H9 (cell line): ENCODE results near the gene CSF2. TPM values are rescaled to one million over a fixed set of nuclear protein-coding genes. Genes with fewer than 3 reads are reported as not detected.

ENCODE experiments used
- DNase-seq: peaks from one replicate; pipeline ENCODE4 v3.0.0-alpha.2; 2017
- H2AFZ ChIP-seq: one replicate; pipeline ENCODE4 v1.6.1; 2013; ENCODE audit warnings: mild to moderate bottlenecking, low read length, control low read depth, moderate library complexity
- H2AK5ac ChIP-seq: 2 replicates; pipeline ENCODE4 v1.6.1; 2013; ENCODE audit warnings: low read length, control low read depth, mixed read lengths; ENCODE audit not compliant: insufficient read length
- H2BK120ac ChIP-seq: one replicate; pipeline ENCODE4 v1.6.1; 2013; ENCODE audit warnings: low read depth, mild to moderate bottlenecking, low read length, control low read depth, inconsistent platforms; ENCODE audit not compliant: poor library complexity, severe bottlenecking
- H2BK12ac ChIP-seq: 2 replicates; pipeline ENCODE4 v1.6.1; 2013; ENCODE audit warnings: low read length, control low read depth, mixed read lengths, low read depth; ENCODE audit not compliant: insufficient read length
- H2BK15ac ChIP-seq: 2 replicates; pipeline ENCODE4 v1.6.1; 2013; ENCODE audit warnings: low read depth, low read length, control low read depth
- H2BK20ac ChIP-seq: one replicate; pipeline ENCODE4 v1.6.1; 2013; ENCODE audit warnings: low read depth, mild to moderate bottlenecking, low read length, control low read depth, inconsistent platforms; ENCODE audit not compliant: poor library complexity, severe bottlenecking
- H2BK5ac ChIP-seq: 2 replicates; pipeline ENCODE4 v1.6.1; 2013; ENCODE audit warnings: low read length, control low read depth, mixed read lengths; ENCODE audit not compliant: insufficient read length
- H3K14ac ChIP-seq: 2 replicates; pipeline ENCODE4 v1.6.1; 2013; ENCODE audit warnings: low read length, control low read depth; ENCODE audit not compliant: insufficient read depth
- H3K18ac ChIP-seq: 2 replicates; pipeline ENCODE4 v1.6.1; 2013; ENCODE audit warnings: low read depth, mild to moderate bottlenecking, mixed read lengths, low read length, control low read depth; ENCODE audit not compliant: insufficient read length
- H3K23ac ChIP-seq: 2 replicates; pipeline ENCODE4 v1.6.1; 2013; ENCODE audit warnings: low read length, control low read depth, mixed read lengths, low read depth; ENCODE audit not compliant: insufficient read length
- H3K23me2 ChIP-seq: 2 replicates; pipeline ENCODE4 v1.6.1; 2013; ENCODE audit warnings: low read depth, mild to moderate bottlenecking, mixed read lengths, low read length, control low read depth; ENCODE audit not compliant: insufficient read length, poor library complexity, severe bottlenecking
- H3K27ac ChIP-seq: 2 replicates; pipeline ENCODE4 v1.5.1; 2013; ENCODE audit warnings: low read length, control low read depth, mixed read lengths, low read depth; ENCODE audit not compliant: insufficient read length
- H3K27me3 ChIP-seq: 2 replicates; pipeline ENCODE4 v1.6.1; 2013; ENCODE audit warnings: low read length, control low read depth, inconsistent platforms; ENCODE audit not compliant: insufficient read depth
- H3K4ac ChIP-seq: 2 replicates; pipeline ENCODE4 v1.6.1; 2013; ENCODE audit warnings: low read depth, mild to moderate bottlenecking, control low read depth, inconsistent platforms, low read length, moderate library complexity
- H3K4me1 ChIP-seq: 2 replicates; pipeline ENCODE4 v1.6.1; 2013; ENCODE audit warnings: low read length, control low read depth, inconsistent platforms; ENCODE audit not compliant: insufficient read depth
- H3K4me2 ChIP-seq: 2 replicates; pipeline ENCODE4 v1.6.1; 2013; ENCODE audit warnings: low read length, control low read depth, mixed read lengths; ENCODE audit not compliant: insufficient read length, insufficient read depth
- H3K56ac ChIP-seq: 2 replicates; pipeline ENCODE4 v1.6.1; 2013; ENCODE audit warnings: low read depth, mild to moderate bottlenecking, mixed read lengths, low read length, control low read depth; ENCODE audit not compliant: insufficient read length
- H3K79me1 ChIP-seq: 2 replicates; pipeline ENCODE4 v1.6.1; 2013; ENCODE audit warnings: low read depth, mild to moderate bottlenecking, moderate library complexity, low read length, control low read depth, inconsistent platforms; ENCODE audit not compliant: insufficient read depth, poor library complexity, severe bottlenecking
- H3K79me2 ChIP-seq: 2 replicates; pipeline ENCODE4 v1.6.1; 2013; ENCODE audit warnings: low read length, control low read depth, inconsistent platforms; ENCODE audit not compliant: insufficient read depth
- H3K9ac ChIP-seq: 2 replicates; pipeline ENCODE4 v1.6.1; 2013; ENCODE audit warnings: low read length, control low read depth, mixed read lengths; ENCODE audit not compliant: insufficient read length; ENCODE audit errors: extremely low read depth
- H3K9me3 ChIP-seq: one replicate; pipeline ENCODE4 v1.6.1; 2013; ENCODE audit warnings: low read depth, low read length, inconsistent platforms; ENCODE audit not compliant: control insufficient read depth
- H3T11ph ChIP-seq: one replicate; pipeline ENCODE4 v1.6.1; 2013; ENCODE audit warnings: mild to moderate bottlenecking, low read length, control low read depth, inconsistent platforms
- H4K20me1 ChIP-seq: one replicate; pipeline ENCODE4 v1.6.1; 2013; ENCODE audit not compliant: control insufficient read depth, insufficient read length, insufficient read depth
- H4K5ac ChIP-seq: 2 replicates; pipeline ENCODE4 v1.6.1; 2013; ENCODE audit warnings: low read depth, mild to moderate bottlenecking, mixed read lengths, low read length, control low read depth; ENCODE audit not compliant: insufficient read length
- H4K8ac ChIP-seq: replicated peaks from 2 replicates; pipeline ENCODE4 v1.6.1; 2013; ENCODE audit warnings: low read length, control low read depth, mixed read lengths, low read depth; ENCODE audit not compliant: insufficient read length
- H4K91ac ChIP-seq: 2 replicates; pipeline ENCODE4 v1.6.1; 2013; ENCODE audit warnings: low read depth, mild to moderate bottlenecking, moderate library complexity, mixed read lengths, low read length, control low read depth; ENCODE audit not compliant: insufficient read length
- H3K27ac Mint-ChIP-seq, 3 experiments: 2 replicates in 2 of 3; 3 replicates in 1 of 3; pipeline ENCODE4 v1.8.0; 2020 to 2021; ENCODE audit warnings: mixed read lengths in 3 of 3, mild to moderate bottlenecking in 1 of 3, moderate library complexity in 1 of 3
- H3K27me3 Mint-ChIP-seq: 2 replicates; pipeline ENCODE4 v1.8.0; 2021; ENCODE audit warnings: low read depth, mild to moderate bottlenecking, moderate library complexity, mixed read lengths
- H3K36me3 Mint-ChIP-seq, 3 experiments: 2 replicates in 2 of 3; 3 replicates in 1 of 3; pipeline ENCODE4 v1.8.0; 2020 to 2021; ENCODE audit warnings: low read depth in 3 of 3, mixed read lengths in 3 of 3; ENCODE audit not compliant: insufficient read depth in 1 of 3
- H3K4me1 Mint-ChIP-seq, 2 experiments: 2 replicates each; pipeline ENCODE4 v1.8.0; 2020; ENCODE audit warnings: mixed read lengths in 2 of 2
- H3K4me3 Mint-ChIP-seq, 2 experiments: 2 replicates in 1 of 2; 3 replicates in 1 of 2; pipeline ENCODE4 v1.8.0; 2020 to 2021; ENCODE audit warnings: mild to moderate bottlenecking in 2 of 2, mixed read lengths in 2 of 2, moderate library complexity in 1 of 2
- H3K9me3 Mint-ChIP-seq, 2 experiments: 2 replicates in 1 of 2; 3 replicates in 1 of 2; pipeline ENCODE4 v1.8.0; 2020; ENCODE audit warnings: mild to moderate bottlenecking in 2 of 2, mixed read lengths in 2 of 2, moderate library complexity in 1 of 2
- WGBS: extraction: QIAGEN DNeasy Blood & Tissue Kit; methylation state at CpG from one replicate; pipeline ENCODE4 v1.1.7; 2013; ENCODE audit warnings: missing lambda C conversion rate, low lambda C conversion rate, mixed read lengths; ENCODE audit not compliant: insufficient read length; ENCODE audit errors: extremely low coverage; 5-methylcytosine and 5-hydroxymethylcytosine counted together
- total RNA-seq: library from RNA; stranded (reverse); gene quantifications from 2 replicates; pipeline ENCODE4 v1.2.1, GENCODE V29; 2021
- TF ChIP-seq, protein P1 (sequence below): fragments of 200-600 bp; sonication (generic); conservative IDR thresholded peaks from 3 replicates; pipeline ENCODE4 v1.8.0; 2021; ENCODE audit warnings: antibody characterized with exemption, mild to moderate bottlenecking

Gene CSF2
- total RNA-seq, 1 experiment from 2014 or later, result not detected

- Histone ChIP-seq H3K56ac (no peak overlapping the region), H3T11ph (no peak overlapping the region), H2BK120ac (no peak overlapping the region), H4K91ac (no peak overlapping the region), H3K27ac (no peak overlapping the region), H3K14ac (no peak overlapping the region), H3K79me2 (no peaks in the 10 kb centered on the region), H3K18ac (no peak overlapping the region), H3K4me2 (no peak overlapping the region), H4K8ac (no peak overlapping the region), H2AFZ (no peak overlapping the region), H3K9ac (no peak overlapping the region), H2AK5ac (no peak overlapping the region), H3K9me3 (no peaks in the 10 kb centered on the region), H3K4me1 (no peaks in the 10 kb centered on the region), H2BK15ac (no peak overlapping the region), H3K4ac (no peak overlapping the region), H3K27me3 (no peaks in the 10 kb centered on the region), H4K20me1 (no peaks in the 10 kb centered on the region), H4K5ac (no peak overlapping the region), H3K23ac (no peak overlapping the region), H2BK12ac (no peak overlapping the region), H3K79me1 (no peaks in the 10 kb centered on the region), H2BK20ac (no peak overlapping the region), H3K23me2 (no peaks in the 10 kb centered on the region), H2BK5ac (no peak overlapping the region)
- DNase-seq, result peak; percentile 15
- Mint-ChIP-seq H3K9me3 (no peaks in the 10 kb centered on the region; a peak in 1 of 5 replicates), H3K4me3 (no peak overlapping the region), H3K36me3 (no peaks in the 10 kb centered on the region), H3K27ac (no peak overlapping the region), H3K4me1 (no peaks in the 10 kb centered on the region), H3K27me3 (no peaks in the 10 kb centered on the region; the same call in none of the 2 replicates)
- TF ChIP-seq, protein P1, sequence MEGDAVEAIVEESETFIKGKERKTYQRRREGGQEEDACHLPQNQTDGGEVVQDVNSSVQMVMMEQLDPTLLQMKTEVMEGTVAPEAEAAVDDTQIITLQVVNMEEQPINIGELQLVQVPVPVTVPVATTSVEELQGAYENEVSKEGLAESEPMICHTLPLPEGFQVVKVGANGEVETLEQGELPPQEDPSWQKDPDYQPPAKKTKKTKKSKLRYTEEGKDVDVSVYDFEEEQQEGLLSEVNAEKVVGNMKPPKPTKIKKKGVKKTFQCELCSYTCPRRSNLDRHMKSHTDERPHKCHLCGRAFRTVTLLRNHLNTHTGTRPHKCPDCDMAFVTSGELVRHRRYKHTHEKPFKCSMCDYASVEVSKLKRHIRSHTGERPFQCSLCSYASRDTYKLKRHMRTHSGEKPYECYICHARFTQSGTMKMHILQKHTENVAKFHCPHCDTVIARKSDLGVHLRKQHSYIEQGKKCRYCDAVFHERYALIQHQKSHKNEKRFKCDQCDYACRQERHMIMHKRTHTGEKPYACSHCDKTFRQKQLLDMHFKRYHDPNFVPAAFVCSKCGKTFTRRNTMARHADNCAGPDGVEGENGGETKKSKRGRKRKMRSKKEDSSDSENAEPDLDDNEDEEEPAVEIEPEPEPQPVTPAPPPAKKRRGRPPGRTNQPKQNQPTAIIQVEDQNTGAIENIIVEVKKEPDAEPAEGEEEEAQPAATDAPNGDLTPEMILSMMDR, result no peak
- WGBS, result no CpG with 5 or more reads among the region's 12 CpGs
Observed at GRCh38 chr5:132094393-132095076, 20.9 kb downstream of the CSF2 start.
